ENCODE measurements around the gene IFNLR1. TPM values are rescaled to one million over a fixed set of nuclear protein-coding genes. Genes with fewer than 3 reads are reported as not detected.

Gene IFNLR1
- polyA plus RNA-seq, 3 donors: not detected

DNA sequence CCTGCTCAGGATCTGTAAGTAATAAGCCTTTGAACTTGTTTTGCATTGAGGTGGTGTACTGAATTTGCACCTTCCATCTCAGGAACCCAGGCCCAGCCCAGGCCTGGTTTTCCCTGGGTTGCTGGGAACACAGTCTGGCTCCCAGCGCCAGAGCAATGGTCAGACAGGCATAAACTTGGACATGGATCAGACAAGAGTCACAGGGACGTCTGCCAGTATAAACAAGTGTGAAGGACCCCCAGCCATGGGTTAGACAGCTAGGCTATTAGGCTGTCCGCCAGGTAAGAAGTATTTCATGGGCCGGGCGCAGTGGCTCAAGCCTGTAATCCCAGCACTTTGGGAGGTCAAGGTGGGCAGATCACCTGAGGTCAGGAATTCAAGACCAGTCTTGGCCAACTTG lies 5.5 kb downstream of the IFNLR1 start:
- Mint-ChIP-seq H3K4me1 (peaks cover 14% of the 10 kb centered on the region), H3K9me3 (peaks cover 0 to 6% (median 0%) of the 10 kb centered on the region in 7 donors), H3K4me3 (no peak overlapping the region), H3K27me3 (ENCODE audit: low read depth in 3 of 3) (peaks cover 21 to 33% (median 32%) of the 10 kb centered on the region in 3 donors), H3K36me3 (peaks cover 3 to 4% of the 10 kb centered on the region in 2 donors), H3K27ac (no peak overlapping the region)
- Histone ChIP-seq H3K9me3 (replicated peaks in 1 of 2; ENCODE audit: control insufficient read depth in 1 of 2, insufficient read depth in 1 of 2, low read length in 2 of 2) (no peaks in the 10 kb centered on the region), H4K20me1 (ENCODE audit: insufficient read depth, low read length) (no peaks in the 10 kb centered on the region), H3K27ac (ENCODE audit: low read depth in 1 of 2, low read length in 2 of 2) (no peak overlapping the region), H3K4me3 (replicated peaks in 1 of 3; ENCODE audit: low read depth in 2 of 3, low read length in 3 of 3) (no peak overlapping the region), H3K79me2 (ENCODE audit: insufficient read depth, low read length) (no peaks in the 10 kb centered on the region), H2AFZ (ENCODE audit: insufficient read depth, low read depth, low read length, poor library complexity, severe bottlenecking) (no peak overlapping the region), H3K9ac (ENCODE audit: insufficient read depth, low read length, poor library complexity, severe bottlenecking) (no peak overlapping the region), H3K36me3 (replicated peaks in 1 of 2; ENCODE audit: control insufficient read depth in 1 of 2, insufficient read depth in 2 of 2, low read length in 2 of 2) (no peaks in the 10 kb centered on the region), H3K4me1 (ENCODE audit: control insufficient read depth in 1 of 2, insufficient read depth in 2 of 2, low read length in 2 of 2) (peaks cover under 1 to 2% of the 10 kb centered on the region in 2 donors), H3K27me3 (ENCODE audit: control insufficient read depth in 2 of 2, insufficient read depth in 2 of 2, low read length in 2 of 2) (peaks cover 12 to 17% of the 10 kb centered on the region in 2 donors), H3K4me2 (replicated peaks; ENCODE audit: extremely low read depth, low read length, poor library complexity, severe bottlenecking) (no peak overlapping the region)
- TF ChIP-seq CTCF (IDR thresholded peaks at IDR 0.05): no peak
- 95% methylated on average over 5 of the region's 5 CpGs for WGBS (ENCODE audit: insufficient coverage)
- DNase-seq: no peak
- intact Hi-C loops (cut with micrococcal nuclease): no loop called here

- H3K4me2 ChIP-seq (replicated peaks; ENCODE audit: extremely low read depth, low read length, poor library complexity, severe bottlenecking): no peak overlapping the region
- Mint-ChIP-seq H3K36me3 (no peaks in the 10 kb centered on the region), H3K4me1 (peaks cover 11% of the 10 kb centered on the region), H3K27ac (no peak overlapping the region), H3K9me3 (peaks cover 0 to 3% (median 0%) of the 10 kb centered on the region in 7 donors), H3K4me3 (no peak overlapping the region), H3K27me3 (ENCODE audit: low read depth in 3 of 3) (peaks cover 12 to 24% (median 22%) of the 10 kb centered on the region in 3 donors)
- no peak overlapping the region for H2AFZ ChIP-seq (ENCODE audit: insufficient read depth, low read depth, low read length, poor library complexity, severe bottlenecking)
- no peaks in the 10 kb centered on the region for H4K20me1 ChIP-seq (ENCODE audit: insufficient read depth, low read length)
- no peaks in the 10 kb centered on the region for H3K79me2 ChIP-seq (ENCODE audit: insufficient read depth, low read length)
- TF ChIP-seq CTCF (IDR thresholded peaks at IDR 0.05): no peak
- H3K27ac ChIP-seq (ENCODE audit: low read depth in 1 of 2, low read length in 2 of 2): no peak overlapping the region
- peaks cover 3 to 7% of the 10 kb centered on the region in 2 donors for H3K27me3 ChIP-seq (ENCODE audit: control insufficient read depth in 2 of 2, insufficient read depth in 2 of 2, low read length in 2 of 2)
- no peaks in the 10 kb centered on the region for H3K4me1 ChIP-seq (ENCODE audit: control insufficient read depth in 1 of 2, insufficient read depth in 2 of 2, low read length in 2 of 2)
- intact Hi-C loops (cut with micrococcal nuclease): no loop called here
- H3K9ac ChIP-seq (ENCODE audit: insufficient read depth, low read length, poor library complexity, severe bottlenecking): no peak overlapping the region
- H3K4me3 ChIP-seq (replicated peaks in 1 of 3; ENCODE audit: low read depth in 2 of 3, low read length in 3 of 3): no peak overlapping the region
- no peaks in the 10 kb centered on the region for H3K36me3 ChIP-seq (replicated peaks in 1 of 2; ENCODE audit: control insufficient read depth in 1 of 2, insufficient read depth in 2 of 2, low read length in 2 of 2)
- DNase-seq: no peak
- 98% methylated on average over 5 of the region's 6 CpGs for WGBS (ENCODE audit: insufficient coverage)
- H3K9me3 ChIP-seq (replicated peaks in 1 of 2; ENCODE audit: control insufficient read depth in 1 of 2, insufficient read depth in 1 of 2, low read length in 2 of 2): no peaks in the 10 kb centered on the region
These were observed 6.4 kb downstream of the IFNLR1 start for GRCh38 chr1:24180676-24181075.

All from CD14-positive monocyte (primary cell).